GM21423 (cell line): ENCODE results near the gene MAN1C1.
A peak's percentile ranks its signal among the peaks of the same experiment; 100 is the strongest.

Source experiments
- ATAC-seq: cut with Tn5 transposase; IDR thresholded peaks from one replicate; pipeline ENCODE4 v1.9.1; 2021; ENCODE audit warnings: mild to moderate bottlenecking, moderate library complexity; ENCODE audit not compliant: unreplicated experiment

The MAN1C1 gene

DNA sequence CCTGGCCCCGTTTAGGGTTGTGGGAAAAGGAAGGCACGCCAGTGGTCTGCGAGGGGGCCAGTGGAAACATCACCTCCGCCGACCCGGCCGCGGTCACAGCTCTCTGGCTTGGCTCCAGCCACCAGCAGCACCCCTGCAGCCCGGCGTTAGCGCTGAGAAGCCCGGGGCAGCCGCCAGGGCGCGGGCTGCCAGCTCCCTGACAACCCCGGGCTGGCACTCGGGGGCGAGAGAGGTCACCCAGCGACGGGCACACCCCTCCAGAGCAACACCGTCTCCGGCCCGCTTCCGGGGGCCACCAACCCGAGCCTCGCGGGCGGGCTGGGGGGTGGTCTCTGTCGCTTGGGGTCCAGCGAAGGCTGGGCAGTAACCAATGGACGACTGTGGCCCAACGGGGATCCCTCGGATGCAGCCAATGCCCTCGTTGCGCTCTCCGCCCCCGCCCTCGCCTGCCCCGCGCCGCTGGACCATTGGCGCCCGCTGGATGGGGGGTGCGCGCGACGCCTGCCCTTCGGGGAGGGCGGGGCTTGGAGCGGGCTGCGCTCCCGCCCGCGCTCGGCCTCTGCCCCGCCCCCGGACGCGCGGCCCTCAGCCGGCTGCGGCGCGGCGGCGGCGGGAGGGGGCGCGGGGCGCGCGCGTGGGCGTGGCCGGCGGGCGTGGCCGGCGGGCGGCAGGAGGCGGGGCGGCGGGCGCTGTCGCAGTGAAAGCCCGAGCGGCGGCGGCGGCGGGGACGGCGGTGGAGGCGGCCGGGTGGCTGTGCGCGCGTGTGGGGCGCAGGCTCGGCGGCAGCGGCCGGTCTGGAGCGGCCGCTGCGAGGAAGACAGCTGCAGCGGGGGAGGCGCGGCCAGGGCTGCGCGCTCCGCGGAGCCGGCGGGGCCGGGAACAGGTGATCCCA lies at the start of gene MAN1C1:
MAN1C1 (plus strand) TSS at position 697 of the 892 bp plus-strand sequence. CDS start 1,007 bp downstream, outside the sequence.
- peak; percentile 51 for ATAC-seq

DNA sequence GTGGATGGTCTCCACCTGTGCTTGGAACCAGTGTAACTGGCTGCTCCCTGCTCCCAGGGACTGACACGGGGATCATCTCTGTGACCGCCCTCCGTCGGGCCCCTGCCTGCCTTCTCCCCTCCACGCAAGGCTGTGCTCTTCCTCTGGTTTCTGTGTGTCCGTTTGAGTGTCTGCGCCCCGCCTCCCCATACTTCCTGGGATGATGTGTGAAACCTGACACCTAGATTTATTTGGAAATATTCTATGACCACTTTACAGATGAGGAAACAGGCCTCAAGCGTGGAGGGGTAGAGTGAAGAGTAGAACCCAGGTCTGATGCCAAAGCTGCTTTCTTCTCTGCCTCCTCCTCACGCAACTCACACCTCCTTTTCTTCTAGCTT lies 48.9 kb upstream of the MAN1C1 start:
- ATAC-seq: no peak

DNA sequence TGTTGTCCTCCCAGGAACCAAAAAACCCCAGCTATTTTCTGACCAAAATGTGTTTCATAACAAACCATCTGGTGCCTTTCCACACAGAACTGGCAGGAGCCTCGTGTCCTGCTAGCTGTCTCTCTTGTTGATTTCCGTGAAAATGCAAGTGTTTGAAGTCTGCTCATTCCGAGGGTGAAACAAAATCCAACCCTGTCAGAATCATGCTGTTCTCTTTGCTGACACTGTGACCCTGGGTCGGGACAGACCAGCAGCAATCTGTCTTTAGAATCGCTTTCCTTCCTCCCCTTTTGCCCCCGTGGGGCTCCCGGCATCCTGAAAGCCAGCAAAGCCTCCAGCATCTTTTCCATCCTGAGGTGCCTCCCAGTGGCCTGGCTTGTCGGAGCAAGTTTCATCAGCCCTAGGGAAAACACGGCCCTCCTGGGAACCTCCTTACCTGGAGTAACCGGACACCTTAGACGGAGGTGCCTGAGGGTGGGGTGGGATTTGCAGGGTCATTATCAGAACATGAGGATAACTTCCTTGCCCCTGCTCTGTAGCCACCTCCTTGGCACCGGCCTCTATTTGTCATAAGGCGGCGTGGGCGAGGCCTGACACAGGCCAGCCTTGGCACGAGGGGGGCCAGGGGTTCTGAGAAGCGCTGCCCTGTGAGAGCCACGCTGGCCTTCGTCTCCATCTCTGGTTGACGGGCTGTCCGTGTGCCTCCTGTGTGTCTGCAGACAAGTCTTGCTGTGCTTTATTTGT lies 48.3 kb upstream of the MAN1C1 start:
- ATAC-seq: no peak

- no peak for ATAC-seq
Observed at GRCh38 chr1:25568834-25569596, 47.6 kb upstream of the MAN1C1 start.

DNA sequence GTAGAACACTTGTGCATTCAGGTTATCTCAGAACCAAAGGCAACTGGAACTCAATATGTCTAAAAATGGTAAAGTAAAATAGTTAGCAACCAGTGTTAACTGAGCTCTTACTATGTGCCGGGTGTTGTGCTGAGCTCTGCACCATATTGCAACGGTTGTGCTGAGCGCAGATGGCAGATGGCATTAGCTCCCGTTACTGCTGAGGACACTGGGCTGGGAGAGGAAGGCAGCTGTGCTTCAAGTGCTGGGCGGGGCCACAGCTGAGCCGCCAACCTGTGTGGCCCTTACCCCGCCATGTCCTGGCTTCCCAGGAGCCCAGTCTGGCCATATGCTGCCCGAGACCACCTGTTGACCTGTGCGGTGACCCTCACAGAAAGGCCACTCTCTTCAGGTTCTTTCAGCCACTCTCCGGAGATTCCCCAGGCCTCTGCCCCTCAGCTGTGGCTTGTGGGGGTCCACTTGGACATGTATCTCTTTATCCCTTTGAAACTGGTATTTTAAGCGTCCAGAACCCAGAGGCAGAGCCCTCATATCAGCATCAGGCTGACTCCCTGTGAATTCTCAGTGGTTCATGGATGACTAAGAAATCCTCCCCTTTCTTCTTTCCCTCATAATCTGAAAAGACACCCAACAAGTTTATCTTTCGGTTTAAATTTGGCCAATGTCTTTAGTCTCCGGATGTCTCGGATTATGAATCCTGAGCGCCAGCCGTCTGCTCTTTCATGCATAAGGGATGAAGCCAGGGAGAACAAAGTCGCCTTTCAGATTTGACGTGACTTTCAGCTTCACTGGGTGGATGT lies 46.8 kb upstream of the MAN1C1 start:
- no peak for ATAC-seq

- ATAC-seq: no peak
Observed at GRCh38 chr1:25570798-25571521, 45.6 kb upstream of the MAN1C1 start.

DNA sequence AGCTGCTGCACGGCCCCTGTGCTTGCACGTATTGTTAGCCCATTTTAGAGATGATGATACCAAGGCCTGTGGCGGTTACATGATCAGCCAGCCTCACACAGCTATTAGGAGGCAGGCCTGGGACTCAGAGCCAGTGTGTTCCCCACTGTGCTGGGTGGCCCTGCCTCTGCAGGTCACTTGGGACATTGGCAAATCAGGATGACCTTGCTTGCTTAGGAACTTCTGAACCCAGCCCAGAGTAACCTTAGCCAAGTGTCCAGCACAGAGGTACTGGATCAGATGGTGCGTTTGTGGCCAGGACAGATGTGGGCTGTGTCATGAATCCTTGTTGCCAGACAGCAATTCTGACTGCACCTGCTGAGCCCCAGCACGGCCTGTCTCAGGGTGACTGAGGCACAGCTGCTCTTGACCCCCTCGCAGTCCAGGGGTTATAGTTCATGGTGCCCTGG lies 45.0 kb upstream of the MAN1C1 start:
- ATAC-seq: no peak

GRCh38 chr1:25572107-25572506 lies 44.5 kb upstream of the MAN1C1 start:
- no peak for ATAC-seq

DNA sequence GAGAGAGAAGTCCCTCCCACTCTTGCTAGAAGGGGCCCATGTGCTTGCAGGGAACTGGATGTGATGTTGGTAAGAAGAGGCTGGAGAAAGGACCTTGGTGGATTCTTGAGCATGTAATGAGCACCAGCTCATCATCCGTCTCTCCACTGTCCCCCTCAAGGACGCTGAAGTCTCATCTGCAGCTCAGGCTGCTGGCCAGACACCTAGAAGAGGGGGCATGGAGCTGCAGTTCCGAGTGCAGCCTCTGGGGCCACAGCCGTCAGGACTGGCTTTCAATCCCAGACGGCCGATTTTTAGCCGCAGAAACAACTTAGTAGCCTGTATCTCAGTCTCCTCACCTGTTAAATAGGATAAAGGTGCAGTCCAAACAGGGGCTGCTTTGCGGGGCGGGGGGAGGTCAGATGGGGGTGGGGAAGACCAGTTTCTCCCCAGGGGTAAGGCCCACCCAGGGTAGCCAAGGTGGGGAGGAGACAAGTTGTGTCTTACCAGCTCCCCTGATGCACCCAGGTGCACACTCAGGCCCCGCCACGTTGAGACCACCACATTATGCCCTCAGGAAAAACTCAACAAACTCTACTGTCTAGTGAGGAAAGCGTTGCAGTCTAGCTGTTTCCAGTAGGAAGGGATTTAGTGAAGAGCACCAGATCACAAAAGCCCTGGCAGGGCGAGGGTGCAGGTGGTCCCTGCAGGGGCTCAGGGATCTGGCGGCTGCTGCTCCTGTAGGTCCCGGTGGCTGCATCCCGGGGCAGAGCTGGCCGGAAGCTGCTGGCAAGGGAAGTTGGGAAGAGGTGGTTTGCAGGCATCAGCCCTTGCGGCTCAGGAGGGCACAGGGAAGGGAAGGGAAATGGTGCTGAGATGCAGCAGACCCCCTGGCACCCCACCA lies 43.6 kb upstream of the MAN1C1 start:
- no peak for ATAC-seq

DNA sequence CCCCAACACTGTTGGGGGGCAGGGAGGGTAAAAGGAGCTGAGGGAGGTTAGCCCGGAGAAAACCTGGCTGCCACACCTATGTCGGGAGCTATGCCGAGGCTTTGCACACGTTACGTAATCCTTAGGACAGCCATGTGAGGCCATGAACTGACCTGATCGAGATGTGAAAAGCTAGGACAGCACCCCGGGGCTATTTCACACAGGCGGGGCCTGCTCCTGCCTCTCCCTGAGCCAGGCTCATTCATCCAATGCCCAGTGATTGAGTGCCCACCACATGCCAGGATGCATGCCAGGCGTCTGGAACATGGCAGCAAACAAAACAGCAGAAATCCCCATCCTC lies 43.0 kb upstream of the MAN1C1 start:
- no peak for ATAC-seq

GRCh38 chr1:25573961-25574360 lies 42.6 kb upstream of the MAN1C1 start:
- ATAC-seq: no peak

DNA sequence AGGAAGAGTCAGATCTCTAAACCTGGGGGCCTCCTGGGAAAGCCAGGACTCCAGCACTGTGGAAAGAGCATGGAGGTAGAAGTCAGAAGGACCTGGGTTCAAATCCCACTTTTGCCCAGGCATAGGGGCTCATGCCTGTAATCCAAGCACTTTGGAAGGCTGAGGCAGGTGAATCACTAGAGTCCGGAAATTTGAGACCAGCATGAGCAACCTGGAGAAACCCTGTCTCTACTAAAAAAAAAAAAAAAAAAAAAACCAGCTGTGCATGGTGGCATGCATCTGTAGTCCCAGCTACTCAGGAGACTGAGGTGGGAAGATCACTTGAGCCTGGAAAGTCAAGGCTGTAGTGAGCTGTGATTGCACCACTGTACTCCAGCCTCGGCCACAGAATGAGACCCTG lies 41.4 kb upstream of the MAN1C1 start:
- ATAC-seq: no peak

DNA sequence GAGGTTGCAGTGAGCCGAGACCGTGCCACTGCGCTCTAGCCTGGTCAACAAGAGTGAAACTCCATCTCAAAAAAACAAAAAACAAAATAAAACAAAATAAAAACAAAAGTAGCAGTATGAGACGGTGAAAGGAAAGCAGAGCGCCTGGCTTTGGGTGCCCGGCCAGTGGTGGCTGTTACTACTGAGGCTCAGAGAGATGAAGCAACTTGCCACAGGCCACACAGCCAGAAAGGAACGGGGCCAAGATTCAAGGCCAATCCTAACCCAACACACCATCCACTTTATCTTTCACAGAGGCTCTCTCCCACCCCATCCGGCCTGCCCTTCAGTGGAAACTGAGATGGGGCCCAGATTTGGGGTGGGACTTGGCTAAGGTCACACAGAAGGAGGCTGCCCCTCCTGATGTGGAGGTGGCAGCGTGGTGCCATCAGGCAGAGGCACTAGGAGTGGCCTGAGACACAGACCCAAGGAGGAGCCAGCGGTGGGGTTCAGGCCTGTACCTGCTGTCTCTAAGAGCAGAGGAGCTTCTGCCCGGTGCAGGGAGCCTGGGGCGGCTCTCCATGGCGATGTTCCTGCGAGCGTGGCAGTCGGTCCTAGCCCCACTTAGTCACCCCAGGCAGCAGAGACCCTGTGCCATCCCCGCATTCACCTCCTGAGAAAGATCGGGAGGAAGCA lies 40.0 kb upstream of the MAN1C1 start:
- ATAC-seq: no peak

DNA sequence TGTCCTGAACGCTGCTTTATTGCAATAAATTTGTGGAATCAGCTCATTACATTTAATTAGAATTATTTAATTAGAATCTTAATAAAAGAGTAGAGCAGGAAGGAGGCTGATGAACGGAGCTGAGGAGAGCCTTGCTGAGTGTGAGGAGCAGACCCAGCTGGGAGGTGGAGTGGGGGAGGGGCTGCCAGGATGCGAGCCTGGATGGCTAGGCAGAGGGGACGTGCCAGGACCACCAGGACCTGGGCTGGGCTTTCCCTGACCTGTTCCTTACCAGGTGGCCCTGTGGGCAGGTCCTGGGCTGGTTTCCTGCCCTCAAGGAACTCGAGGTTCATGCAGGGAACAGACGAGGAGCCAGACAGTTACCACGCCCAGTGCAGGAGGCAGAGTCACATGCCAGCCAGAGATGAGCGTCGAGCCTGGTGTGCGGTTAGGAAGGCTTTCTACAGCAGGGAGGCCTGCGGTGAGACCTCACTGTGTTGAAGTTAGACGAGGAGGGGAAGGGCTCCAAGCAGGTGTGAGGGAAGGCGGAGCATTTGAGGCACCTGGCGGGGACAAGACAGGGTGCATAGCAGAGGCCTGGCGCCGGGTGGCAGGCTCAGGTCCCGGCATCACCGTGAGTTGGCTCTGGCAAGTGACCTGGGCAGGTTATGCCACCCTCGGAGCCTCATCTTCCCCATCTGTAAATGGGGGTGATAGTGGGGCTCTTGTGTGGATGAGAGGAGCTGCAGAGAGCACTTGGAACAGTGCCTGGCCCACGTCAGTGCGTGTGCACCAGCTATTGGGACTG lies 39.3 kb upstream of the MAN1C1 start:
- ATAC-seq: no peak

GRCh38 chr1:25579292-25580252 lies 37.0 kb upstream of the MAN1C1 start:
- no peak for ATAC-seq

GRCh38 chr1:25580927-25581326 lies 35.7 kb upstream of the MAN1C1 start:
- no peak for ATAC-seq
